Measurements from ENCODE around the gene STX1B. TPM values are rescaled to one million over a fixed set of nuclear protein-coding genes. Genes with fewer than 3 reads are reported as not detected.

The STX1B gene
- total and polyA plus RNA-seq, 4 donors: 0.09 to 1.2 (median 0.51) TPM

- no peak for TF ChIP-seq ATF3 (IDR thresholded peaks at IDR 0.05)
- TF ChIP-seq YY1 (IDR thresholded peaks at IDR 0.05): no peak
These were observed 19.4 kb downstream of the STX1B start (continued) for GRCh38 chr16:30991052-30991451.

- no peak for DNase-seq (ENCODE audit: low spot score)
- H3K4me3 ChIP-seq (ENCODE audit: low read depth in 1 of 3, low read length in 3 of 3): no peak overlapping the region
- TF ChIP-seq JUND (IDR thresholded peaks at IDR 0.05) (no peak), GABPA (IDR thresholded peaks at IDR 0.05 in 1 of 2, conservative IDR thresholded peaks at IDR 0.05 in 1 of 2) (no peak), REST (IDR thresholded peaks at IDR 0.05) (no peak), RAD21 (IDR thresholded peaks at IDR 0.05) (no peak), MAX (IDR thresholded peaks at IDR 0.05) (no peak), FOXA1 (IDR thresholded peaks at IDR 0.05) (no peak), RXRA (IDR thresholded peaks at IDR 0.05) (no peak), NR2F2 (IDR thresholded peaks at IDR 0.05) (no peak), TAF1 (conservative IDR thresholded peaks at IDR 0.05) (no peak), FOXA2 (IDR thresholded peaks at IDR 0.05) (no peak), ZBTB33 (IDR thresholded peaks at IDR 0.05) (no peak)
- 89% methylated on average over 12 of the region's 12 CpGs for WGBS
- no peak overlapping the region for H3K9ac ChIP-seq (ENCODE audit: low read depth in 1 of 2, low read length in 2 of 2)
- no peaks in the 10 kb centered on the region for H3K9me3 ChIP-seq (ENCODE audit: control insufficient read depth in 4 of 4, low read length in 3 of 4)
- peaks cover 0 to 5% (median 0%) of the 10 kb centered on the region in 4 donors for H3K36me3 ChIP-seq (ENCODE audit: control insufficient read depth in 4 of 4, insufficient read depth in 3 of 4, low read depth in 1 of 4, low read length in 3 of 4)
- no peaks in the 10 kb centered on the region for H3K27me3 ChIP-seq (ENCODE audit: control insufficient read depth in 4 of 4, insufficient read depth in 4 of 4, low read length in 3 of 4)
- peaks cover 5 to 17% (median 11%) of the 10 kb centered on the region in 4 donors for H3K4me1 ChIP-seq (ENCODE audit: control insufficient read depth in 4 of 4, insufficient read depth in 4 of 4, low read length in 3 of 4)
- no peak overlapping the region for H3K27ac ChIP-seq (ENCODE audit: low read depth in 1 of 2, low read length in 2 of 2)
These were observed 20.3 kb downstream of the STX1B start for GRCh38 chr16:30990105-30990504.

GRCh38 chr16:30989469-30990047 is 20.9 kb downstream of the STX1B start:
- Histone ChIP-seq H3K4me1 (ENCODE audit: control insufficient read depth in 4 of 4, insufficient read depth in 4 of 4, low read length in 3 of 4) (peaks cover 6 to 20% (median 13%) of the 10 kb centered on the region in 4 donors), H3K9ac (ENCODE audit: low read depth in 1 of 2, low read length in 2 of 2) (no peak overlapping the region), H3K36me3 (ENCODE audit: control insufficient read depth in 4 of 4, insufficient read depth in 3 of 4, low read depth in 1 of 4, low read length in 3 of 4) (peaks cover 0 to 5% (median 0%) of the 10 kb centered on the region in 4 donors), H3K27me3 (ENCODE audit: control insufficient read depth in 4 of 4, insufficient read depth in 4 of 4, low read length in 3 of 4) (no peaks in the 10 kb centered on the region), H3K4me3 (ENCODE audit: low read depth in 1 of 3, low read length in 3 of 3) (no peak overlapping the region), H3K27ac (ENCODE audit: low read depth in 1 of 2, low read length in 2 of 2) (no peak overlapping the region), H3K9me3 (ENCODE audit: control insufficient read depth in 4 of 4, low read length in 3 of 4) (no peaks in the 10 kb centered on the region)
- WGBS: 90% methylated on average over 23 of the region's 23 CpGs
- DNase-seq (ENCODE audit: low spot score): no peak
- TF ChIP-seq ATF3 (IDR thresholded peaks at IDR 0.05): no peak
- TF ChIP-seq JUND (IDR thresholded peaks at IDR 0.05): no peak
- no peak for TF ChIP-seq TAF1 (conservative IDR thresholded peaks at IDR 0.05)
- no peak for TF ChIP-seq FOXA2 (IDR thresholded peaks at IDR 0.05)
- no peak for TF ChIP-seq GABPA (IDR thresholded peaks at IDR 0.05 in 1 of 2, conservative IDR thresholded peaks at IDR 0.05 in 1 of 2)
- TF ChIP-seq MAX (IDR thresholded peaks at IDR 0.05): no peak
- no peak for TF ChIP-seq RXRA (IDR thresholded peaks at IDR 0.05)
- TF ChIP-seq EGR1 (IDR thresholded peaks at IDR 0.05; ENCODE audit: low read depth in 2 of 2): no peak
- TF ChIP-seq YY1 (IDR thresholded peaks at IDR 0.05): no peak
- no peak for TF ChIP-seq ZBTB33 (IDR thresholded peaks at IDR 0.05)
